GM21423 (cell line): ENCODE measurements around the gene FAM124A.

Experiments used
- ATAC-seq: cut with Tn5 transposase; IDR thresholded peaks from one replicate; pipeline ENCODE4 v1.9.1; 2021; ENCODE audit warnings: mild to moderate bottlenecking, moderate library complexity; ENCODE audit not compliant: unreplicated experiment

FAM124A gene

DNA sequence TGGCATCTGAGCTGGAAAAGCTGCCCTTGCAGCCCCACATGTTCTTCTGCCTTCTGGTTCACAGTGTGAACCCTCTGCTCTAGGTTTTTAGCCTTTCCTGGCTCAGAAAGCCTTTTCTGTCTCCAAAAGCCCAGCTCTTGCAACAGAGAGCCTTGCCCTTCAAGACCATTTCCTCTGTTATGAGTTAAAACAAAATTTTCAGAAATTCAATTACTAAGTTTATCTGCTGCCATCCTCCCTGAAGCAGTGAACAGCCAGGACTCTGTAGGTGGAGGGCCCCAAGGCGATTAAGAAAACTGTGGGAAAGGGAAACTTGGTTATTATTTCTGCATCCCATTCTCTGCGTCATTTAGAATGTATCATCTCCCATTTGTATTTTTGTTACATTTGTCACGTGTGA lies 18.8 kb downstream of the FAM124A start:
- no peak for ATAC-seq

GRCh38 chr13:51241720-51242119 lies 19.5 kb downstream of the FAM124A start:
- no peak for ATAC-seq

GRCh38 chr13:51243227-51243626 lies 21.0 kb downstream of the FAM124A start:
- no peak for ATAC-seq

DNA sequence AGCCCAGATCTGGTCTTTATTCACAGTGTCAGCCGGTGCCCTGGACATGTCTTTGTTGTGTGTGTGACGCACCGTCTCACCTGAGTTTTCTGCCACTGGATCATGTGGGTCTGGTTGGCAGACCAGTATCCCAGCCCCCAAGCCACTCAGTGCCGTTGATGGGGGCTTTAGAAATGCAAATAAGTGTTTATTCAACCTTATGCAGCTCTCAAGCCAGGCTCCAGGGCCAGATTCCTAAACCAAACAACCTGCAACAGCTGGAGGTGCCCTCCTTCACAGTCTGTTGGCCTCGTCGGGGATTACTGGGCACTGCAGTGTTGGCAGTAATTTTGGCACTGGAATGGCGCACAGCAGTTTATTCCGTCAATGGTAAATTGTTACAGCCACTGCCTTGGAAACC lies 21.6 kb downstream of the FAM124A start:
- ATAC-seq, result no peak

DNA sequence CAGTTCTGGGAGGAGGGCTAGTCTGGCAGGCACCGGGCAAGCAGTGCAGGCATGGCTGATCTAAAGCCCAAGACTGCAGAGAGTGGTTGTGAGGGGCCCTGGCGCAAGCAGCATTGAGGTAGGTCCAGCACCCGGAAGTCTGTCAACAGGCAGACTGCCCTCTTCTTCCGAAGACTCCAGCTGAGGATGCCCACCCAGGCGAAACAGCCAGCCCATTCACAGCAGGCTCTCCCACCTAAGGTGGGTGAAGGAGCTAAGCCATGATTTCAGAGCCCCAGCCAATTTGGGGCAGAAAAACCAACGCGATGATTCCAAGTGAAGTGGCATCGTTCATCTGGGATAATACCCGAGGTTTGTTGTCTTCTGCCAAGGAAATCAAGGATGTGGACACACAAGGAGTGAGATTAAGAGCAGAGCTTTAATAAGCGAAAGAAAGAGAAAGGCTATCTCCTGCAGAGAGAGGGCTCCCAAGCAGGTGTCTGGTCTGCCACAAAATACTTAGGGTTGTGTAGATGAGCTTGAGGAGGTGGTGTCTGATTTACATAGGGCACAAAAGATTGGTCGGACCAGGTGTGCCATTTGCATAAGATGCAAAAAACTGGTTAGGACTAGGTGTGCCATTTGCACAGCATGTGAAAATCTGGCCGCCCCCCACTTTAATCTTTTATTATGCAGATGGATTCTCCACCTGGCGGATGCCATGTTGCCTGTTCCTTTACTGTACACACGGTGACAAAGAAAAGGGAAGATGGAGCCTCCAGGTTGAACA lies 22.6 kb downstream of the FAM124A start:
- no peak for ATAC-seq

GRCh38 chr13:51245583-51245982 lies 23.4 kb downstream of the FAM124A start:
- no peak for ATAC-seq

DNA sequence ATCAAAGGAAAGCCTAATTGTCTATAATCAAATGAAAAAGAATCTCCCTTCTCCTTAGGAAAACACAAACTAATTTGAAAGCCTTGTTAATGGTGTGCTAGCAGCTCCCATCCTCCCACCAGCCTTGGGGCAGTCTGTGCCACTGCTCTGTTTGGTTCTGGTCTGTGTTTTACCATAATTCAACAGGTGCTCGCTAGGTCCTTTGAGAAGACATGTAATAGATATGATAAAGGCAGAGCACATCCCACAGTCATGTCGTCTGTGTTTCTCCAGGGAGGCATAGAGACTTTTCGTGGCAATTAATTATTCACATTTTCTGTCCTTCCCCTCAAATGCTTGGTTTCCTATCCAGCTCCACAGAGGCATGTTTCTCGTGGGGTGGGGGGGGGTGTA lies 23.8 kb downstream of the FAM124A start:
- no peak for ATAC-seq

- no peak for ATAC-seq
Measured at GRCh38 chr13:51246418-51247277, 24.4 kb downstream of the FAM124A start.

- ATAC-seq, result no peak
Measured at GRCh38 chr13:51249255-51249654, 27.1 kb downstream of the FAM124A start.

DNA sequence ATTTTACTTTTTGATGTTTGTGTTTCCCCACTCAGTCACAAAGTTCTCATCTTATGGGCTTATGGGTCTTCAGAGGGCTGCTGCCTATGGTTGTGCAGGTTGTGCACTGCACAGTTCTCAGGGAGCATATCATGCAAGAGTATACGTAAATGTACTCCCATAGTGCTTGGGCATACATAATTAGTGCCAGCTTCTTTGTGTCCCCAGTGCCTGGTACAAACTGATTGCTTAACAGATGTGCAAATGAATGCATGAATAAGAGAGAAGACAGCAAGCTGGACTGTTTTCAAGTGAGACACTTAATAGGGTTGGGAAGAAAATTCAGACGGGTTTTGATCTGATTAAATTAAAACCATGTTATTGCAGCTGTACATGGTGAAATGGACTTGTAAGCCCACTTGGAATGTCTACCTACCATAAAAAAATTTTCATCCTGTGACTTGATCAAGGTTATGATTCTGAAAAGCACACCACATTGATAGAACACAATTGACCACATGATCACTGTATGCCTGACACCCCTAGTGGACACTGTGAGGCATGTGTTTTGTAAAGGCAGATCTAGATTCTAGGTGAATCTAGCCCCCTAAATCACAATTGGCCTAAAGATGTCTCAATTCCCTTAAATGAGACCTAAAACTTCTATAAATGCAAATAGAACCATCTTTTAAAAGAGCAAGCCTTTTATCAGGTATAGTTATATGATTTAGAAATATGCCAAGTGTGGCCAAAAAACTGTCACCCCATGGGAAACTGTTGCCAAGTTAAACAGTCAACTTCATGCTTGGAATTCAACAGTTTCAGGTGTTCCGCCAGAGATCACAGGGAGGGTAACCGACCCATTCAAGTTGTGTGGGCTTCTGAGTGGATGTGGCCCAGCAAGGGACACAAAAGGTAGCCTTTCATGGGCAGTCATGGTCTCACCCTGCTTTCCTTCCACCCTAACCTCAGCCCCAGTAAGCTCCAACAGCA lies 27.9 kb downstream of the FAM124A start:
- ATAC-seq, result no peak

- no peak for ATAC-seq
Measured at GRCh38 chr13:51251480-51251879, 29.3 kb downstream of the FAM124A start.

DNA sequence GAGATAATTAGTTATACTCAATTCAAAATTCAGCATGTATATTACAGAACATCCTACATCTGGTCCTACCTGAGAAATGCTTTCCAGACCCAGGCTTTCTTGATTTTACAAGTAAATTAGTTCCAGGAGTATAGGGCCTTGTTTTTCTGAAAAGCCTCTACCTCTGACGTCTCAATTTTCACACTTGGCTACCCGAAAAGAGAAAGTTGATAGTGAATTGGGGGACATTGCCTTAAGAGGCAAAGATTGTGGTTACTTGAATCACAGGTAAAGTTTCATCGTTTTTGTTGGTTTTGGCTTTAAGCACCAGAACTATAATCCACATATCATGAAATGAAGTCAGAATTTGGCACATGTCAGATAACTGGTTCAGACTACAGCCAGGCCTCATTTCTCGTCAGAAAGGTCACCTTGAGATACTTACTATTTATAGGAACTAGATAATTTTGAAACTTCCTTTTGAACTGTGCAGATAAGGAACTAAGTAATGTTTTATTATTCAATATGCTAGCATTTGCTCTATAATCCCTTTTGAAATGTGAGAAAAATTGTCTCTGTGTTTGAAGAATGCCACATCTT lies 30.8 kb downstream of the FAM124A start:
- ATAC-seq, result no peak

- ATAC-seq, result no peak
Measured at GRCh38 chr13:51255556-51255955, 33.4 kb downstream of the FAM124A start.

DNA sequence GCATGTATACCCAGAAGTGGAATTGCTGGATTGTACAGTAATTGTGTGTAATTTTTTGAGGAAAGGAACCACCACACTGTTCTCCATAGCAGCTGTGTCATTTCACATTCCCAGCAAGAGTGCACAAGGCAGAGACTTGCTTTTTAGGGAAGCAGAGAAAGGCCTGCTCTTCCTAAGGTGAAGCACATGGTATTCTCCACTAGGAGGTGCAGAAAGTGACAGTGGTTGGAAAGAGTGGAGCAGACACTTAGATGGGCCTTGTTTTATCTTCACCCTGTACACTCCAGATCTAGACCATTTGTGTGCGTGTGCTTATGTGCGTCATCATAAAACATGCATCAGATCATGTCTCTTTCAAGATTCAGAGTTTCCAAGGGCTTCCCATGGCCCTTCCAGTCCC lies 35.0 kb downstream of the FAM124A start:
- ATAC-seq, result no peak

DNA sequence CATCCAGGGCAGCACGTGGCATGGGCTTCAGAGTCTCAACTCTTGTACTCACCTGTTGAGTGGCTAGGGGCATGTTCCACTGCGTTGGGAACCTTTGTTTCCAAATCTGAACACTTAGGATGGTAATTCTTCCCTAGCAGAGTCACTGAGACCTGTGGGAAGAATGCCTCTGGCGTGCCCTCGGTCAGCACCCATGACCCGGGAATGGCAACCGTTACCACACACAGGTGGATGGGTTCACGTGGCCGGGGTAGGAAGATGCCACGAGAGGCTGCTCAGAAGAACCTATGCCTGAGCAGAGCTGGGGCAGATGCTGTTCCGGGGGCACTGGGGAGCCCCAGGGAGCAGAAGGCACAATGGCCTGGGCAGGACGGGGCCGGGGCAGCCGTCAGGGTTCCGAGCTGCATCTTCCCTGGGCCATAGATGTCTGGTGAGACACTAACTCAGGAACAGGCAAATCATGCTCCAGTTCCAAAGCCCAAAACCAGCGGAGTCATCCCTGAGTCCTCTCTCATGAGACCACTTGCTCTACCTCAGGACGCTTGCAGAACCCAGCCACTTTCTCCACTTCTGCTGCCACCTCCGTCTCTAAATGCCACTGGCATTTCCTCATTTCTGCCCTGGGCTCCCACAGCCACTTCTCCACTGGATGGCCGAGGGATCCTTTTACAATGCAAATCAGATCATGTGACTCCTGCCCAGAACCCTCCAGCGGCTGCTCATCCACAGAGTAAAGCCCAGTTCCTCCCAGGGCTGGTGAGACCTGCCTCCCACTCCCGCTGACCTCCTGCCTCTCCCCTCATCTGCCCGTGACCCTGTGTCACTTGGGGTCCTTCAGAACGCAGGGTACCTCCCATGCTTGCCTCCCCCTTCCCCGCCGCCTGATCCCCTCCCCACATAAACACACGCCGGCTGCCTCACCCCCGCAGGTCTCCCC lies 36.7 kb downstream of the FAM124A start:
- no peak for ATAC-seq

- ATAC-seq, result no peak
Measured at GRCh38 chr13:51260154-51260553, 38.0 kb downstream of the FAM124A start.

DNA sequence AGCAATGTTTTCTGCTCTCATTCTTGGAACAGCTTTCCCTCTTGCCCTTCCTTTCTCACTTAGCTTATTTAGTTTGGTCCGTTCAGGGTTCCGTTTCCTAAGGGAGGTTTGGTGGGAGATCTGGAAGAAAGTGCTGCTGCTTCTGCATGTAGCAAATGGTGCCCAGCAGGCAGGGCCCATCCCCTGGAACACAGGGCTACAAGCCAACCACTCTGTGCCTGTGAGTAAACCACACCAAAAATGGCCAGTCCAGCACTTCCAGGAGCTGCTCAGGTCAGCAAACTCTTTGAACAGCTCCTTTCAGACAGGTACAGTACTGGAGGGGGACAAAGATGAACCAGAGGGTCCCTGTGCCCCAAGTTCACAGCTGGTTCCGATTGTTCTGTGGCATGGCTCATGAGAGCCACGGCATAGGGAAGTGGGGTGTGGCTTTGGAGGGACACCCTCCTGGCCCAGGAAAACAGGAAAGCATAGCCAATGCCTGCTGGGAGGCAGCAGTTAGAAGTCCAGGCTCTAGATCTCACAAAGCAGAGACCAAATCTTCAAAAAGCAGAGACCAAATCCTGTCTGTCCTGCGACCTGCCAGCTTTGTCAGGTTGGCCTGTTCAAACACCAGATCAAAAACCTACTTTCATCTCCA lies 39.5 kb downstream of the FAM124A start:
- no peak for ATAC-seq

GRCh38 chr13:51262501-51263211 lies 40.5 kb downstream of the FAM124A start:
- ATAC-seq, result no peak
